Measurements from ENCODE around the gene WDR27.
A peak's percentile ranks its signal among the peaks of the same experiment; 100 is the strongest.

The WDR27 gene

DNA sequence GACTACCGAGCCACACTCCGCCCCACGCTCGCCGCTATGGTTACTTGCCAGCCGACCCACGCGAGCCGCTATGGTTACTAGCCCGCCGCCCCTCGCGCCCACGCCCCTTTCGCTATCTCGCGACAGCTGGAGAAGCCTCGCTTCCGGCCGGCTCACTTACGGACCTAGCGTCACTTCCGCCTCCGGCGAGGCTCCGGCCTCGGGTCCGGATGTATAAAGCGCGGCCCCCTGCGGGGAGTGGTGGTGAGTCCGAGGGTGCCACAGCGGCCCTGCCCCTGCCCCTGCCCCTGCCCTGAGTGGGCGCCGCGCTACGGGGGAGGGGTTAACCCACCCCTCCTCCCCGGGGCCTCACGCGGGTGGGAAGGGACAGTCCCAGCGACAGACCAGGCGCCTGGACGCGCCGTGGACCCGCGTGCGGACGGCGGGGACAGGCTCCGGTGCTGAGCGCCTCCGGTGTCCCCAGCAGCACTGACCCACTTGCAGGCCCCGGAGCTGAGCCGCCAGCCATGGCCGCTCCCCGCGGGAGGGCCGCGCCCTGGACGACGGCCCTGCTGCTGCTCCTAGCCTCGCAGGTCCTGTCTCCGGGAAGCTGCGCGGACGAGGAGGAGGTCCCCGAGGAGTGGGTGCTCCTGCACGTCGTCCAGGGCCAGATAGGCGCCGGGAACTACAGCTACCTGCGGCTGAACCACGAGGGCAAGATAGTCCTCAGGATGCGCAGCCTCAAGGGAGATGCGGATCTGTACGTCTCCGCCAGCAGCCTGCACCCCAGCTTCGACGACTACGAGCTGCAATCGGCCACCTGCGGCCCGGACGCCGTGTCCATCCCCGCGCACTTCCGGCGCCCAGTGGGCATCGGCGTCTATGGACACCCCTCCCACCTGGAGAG, at the start of gene WDR27, which contains the start of gene C6orf120:
Gene WDR27, minus strand, starts transcription at position 76 of the 886 bp plus-strand sequence. CDS start 13,024 bp downstream, outside the sequence.
Gene C6orf120, plus strand, starts transcription at position 173 of the 886 bp plus-strand sequence. Its CDS starts 334 bp downstream, at position 507.
- DNase-seq: peak; percentile 64

GRCh38 chr6:169746556-169746955, 44.7 kb upstream of the WDR27 start:
- DNase-seq: no peak

- no peak for DNase-seq
Observed at GRCh38 chr6:169745405-169745804, 43.6 kb upstream of the WDR27 start.

DNA sequence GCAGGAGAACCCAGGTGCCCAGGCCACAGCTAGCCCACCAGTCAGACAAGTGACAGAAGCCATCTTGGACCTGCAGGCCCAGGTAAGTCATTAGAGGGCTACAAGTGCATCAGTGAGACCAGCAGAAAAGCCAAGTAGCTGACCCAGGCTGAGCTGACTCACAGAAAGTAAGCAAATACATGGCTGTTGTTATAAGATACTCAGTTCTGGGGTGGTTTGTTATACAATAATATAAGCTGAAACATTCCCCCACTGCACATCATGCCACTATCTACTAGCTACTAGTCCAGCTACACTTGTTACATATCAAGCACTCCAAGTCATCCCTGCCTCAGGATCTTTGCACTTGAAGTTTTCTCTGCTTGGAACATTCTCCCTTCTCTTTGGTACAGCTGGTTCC, 39.5 kb upstream of the WDR27 start:
- DNase-seq: no peak

GRCh38 chr6:169738976-169739529, 37.2 kb upstream of the WDR27 start:
- peak; percentile 11 for DNase-seq

GRCh38 chr6:169738204-169738975, 36.6 kb upstream of the WDR27 start:
- DNase-seq: no peak

DNA sequence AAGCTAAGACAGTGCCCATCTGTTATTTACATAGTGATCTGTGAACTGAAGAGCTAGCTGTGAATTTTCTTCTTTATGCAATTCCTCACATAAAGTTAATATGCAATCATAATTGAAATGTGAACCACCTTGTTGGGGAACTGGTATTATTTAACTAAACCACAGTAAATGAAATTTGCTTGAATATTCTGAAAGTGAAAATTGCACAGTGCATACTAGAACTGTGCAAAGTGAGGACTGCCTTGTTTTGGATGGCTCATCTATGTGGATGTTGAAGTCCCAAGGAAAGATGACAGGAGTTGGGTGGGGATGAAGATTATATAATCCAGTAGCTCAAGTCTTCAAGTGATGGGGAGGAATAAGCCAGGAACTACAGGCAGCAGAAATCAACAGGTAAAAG, 28.1 kb upstream of the WDR27 start:
- no peak for DNase-seq

GRCh38 chr6:169726963-169727362, 25.1 kb upstream of the WDR27 start:
- DNase-seq: no peak

DNA sequence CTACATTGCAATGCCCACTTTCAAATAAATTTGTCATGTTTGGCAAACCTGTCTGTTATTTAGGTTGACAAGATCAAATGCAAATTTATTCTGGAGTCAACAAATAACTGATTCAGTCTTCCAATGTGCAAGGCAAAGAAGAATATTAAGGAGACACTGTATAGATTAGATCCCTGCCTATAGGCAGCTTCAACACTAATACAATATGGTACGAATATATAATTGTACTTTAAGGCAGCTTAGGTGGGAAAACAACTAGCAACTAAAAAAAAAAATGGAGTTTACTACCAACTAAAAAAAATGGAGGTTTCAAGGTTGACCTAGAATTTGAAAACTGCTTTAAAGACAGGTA, 24.2 kb upstream of the WDR27 start:
- DNase-seq: no peak

- no peak for DNase-seq
Observed at GRCh38 chr6:169725125-169726048, 23.6 kb upstream of the WDR27 start.

DNA sequence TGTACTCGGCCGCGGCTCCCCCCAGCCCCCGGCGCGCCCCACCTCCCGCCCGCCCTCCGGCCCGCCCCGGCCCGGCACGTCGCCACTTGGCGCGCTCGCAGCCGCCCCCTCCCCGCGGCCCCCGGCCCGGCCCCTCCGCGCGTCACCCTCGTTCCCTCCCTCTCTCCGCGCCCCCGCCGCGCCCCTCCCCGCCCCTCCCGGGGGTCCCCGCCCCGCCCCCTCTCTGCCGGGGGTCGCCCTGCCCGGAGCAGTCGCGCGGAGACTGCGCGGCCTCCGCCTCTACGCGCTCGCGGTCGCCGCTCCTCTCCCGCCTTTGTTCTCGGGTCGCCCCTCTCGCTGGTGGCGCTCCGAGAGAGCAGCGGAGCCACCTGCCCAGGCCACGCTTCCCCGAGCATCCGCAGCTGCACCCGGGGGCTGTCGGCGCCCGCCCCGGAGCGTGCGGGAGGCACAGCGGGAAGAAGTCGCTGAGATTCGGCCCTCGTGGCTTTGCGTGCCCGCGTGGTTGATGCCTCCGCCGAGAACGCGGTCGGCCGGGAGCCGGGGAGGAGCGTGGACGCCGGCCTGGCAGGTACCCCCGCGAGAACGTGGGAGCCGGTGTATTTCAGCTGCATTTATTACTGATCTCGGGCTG, 22.8 kb upstream of the WDR27 start, which contains the start of gene PHF10:
Gene PHF10, minus strand, starts transcription at position 7 of the 631 bp plus-strand sequence. CDS start 569 bp downstream, outside the sequence.
- no peak for DNase-seq

GRCh38 chr6:169723991-169724493, 22.2 kb upstream of the WDR27 start:
- DNase-seq: no peak

DNA sequence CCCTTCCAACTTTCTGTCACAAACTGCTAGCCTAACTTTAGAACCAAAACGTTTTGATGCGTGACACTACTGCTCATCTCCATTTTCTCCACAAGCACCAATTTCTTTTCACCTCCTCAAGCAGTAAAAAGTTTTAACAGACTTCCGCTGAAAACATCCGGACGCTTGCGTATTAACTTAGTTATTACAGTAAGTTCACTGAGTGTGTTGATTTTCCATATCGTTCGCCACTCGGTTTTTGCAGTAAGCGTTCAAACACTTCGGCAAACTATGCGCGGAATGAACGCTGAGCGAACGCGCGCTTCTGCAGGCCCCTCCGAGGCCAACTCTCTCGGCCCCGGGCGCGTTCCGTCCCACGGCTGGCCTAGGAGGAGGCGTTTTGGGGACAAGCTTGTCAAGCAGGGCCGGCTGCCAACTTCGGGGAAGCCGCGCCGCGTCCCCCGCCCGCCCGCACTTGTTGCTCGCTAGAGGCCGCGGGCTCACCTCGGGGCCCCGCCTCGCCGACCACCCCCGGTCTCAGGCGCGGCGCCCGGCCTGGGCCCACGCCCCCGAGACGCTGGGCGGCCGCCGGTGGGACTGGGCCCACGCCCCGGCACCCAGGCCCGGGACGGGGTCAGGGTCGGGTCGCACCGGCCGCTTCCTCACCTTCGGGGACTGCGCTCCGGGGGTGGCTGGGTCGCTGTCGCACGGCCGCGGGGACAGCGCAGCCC, 21.5 kb upstream of the WDR27 start:
- DNase-seq: no peak

- DNase-seq: no peak
Observed at GRCh38 chr6:169722362-169723199, 20.8 kb upstream of the WDR27 start.

DNA sequence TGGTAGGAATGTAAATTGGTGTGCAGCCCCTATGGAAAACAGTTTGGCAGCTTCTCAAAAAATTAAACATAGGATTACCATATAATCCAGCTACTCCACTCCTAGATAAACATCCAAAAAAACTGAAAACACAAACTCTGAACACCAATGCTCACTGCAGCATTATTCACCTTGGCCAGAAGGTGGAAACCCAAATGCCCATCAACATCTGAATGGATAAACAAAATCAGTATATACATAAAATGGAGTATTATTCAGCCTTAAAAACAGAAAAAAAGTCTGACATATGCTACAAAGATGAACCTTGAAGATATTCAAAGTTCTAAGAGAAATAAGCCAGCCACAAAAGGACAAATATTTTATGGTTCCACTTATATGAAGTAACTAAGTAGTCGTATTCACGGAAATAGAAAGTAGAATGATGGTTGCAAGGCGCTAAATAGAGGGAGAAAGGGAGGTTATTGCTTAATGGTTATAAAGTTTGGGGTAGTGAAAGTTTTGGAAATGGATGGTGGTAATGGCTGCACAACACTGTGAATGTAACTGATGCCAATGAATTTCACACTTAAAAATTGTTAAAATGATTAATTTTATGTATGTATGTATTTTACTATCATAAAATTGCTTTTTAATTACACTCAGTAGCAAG, 18.5 kb upstream of the WDR27 start:
- no peak for DNase-seq

- DNase-seq: no peak
Observed at GRCh38 chr6:169719117-169719516, 17.3 kb upstream of the WDR27 start.

GRCh38 chr6:169714595-169714994, 12.8 kb upstream of the WDR27 start:
- DNase-seq: no peak

GRCh38 chr6:169714178-169714577, 12.3 kb upstream of the WDR27 start:
- DNase-seq: no peak

DNA sequence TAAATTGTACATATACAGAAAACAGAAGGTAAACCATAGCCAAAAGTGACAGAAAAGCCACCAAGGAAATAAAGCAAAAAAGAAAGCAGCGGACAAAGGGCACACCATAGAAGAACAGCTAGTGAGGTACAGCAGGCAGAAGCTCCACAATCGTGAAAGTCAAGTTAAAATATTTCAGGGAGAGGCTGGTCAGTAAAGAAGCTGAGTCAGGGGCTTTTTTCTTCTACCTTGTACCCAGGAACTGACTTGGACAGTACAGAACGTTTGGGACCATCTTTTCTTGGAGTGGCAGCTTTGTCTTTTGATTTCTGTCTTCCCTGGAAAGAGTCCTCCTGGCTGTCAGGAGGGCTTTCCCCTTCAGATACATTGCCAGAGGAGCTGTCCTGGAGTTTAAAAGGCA, 8.2 kb upstream of the WDR27 start:
- no peak for DNase-seq
